ENCODE data around the gene NR2E1.

NR2E1 gene

DNA sequence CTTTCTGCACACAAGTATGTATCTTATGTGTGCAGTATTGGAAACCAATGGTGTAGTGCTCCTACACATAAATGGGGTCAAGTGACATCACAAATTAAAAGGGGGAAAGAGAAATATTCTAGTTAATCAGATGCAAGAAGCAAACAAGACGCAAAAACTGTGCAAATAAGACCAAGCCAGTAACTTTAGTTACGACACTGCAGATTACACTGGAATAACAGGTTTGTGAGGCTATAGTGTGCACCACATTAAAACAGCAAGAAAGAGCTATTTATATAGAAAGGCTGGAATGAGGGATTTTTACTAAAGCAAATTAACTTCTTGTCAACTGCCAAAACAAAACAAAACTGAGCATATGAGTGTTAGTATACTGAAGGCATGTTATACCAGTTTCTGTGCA lies 45.8 kb downstream of the NR2E1 start:
- no peak for DNase-seq

DNA sequence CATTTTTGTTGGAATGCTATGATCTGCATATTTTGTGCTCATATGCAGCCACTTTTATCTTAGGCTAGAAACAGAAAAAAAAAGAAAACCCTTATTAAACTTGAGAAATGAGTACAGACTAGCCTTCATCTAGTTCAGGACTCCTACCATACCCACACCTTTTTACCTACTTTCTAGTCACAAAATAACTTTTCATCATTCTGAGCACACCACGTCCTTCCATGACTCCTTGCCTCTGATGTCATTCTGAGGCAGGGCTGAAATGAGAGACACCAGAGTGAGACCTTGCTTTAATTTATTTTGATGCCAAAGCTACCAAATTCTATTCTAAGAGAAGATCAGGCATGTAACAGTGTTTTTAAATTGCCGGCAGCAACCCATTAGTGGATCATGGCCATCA lies 56.2 kb downstream of the NR2E1 start:
- no peak for DNase-seq

DNA sequence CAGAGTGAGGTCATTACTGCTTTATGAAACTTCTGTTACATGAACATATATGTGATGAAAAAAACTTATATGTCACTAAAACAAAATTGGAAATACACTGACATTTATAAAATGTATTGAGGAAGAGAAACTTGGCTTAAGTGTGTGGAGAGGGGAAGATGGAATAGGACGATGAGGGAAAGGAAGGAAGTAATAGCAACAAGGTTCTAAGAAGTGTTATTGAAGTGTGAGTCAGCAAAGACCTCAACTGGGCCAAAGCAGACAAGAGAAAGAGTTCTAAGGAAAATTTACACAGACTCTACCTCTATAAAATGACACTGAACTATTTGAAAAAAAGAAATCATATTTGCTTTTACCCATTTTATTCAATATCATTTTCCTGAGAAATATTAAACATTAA lies 56.7 kb downstream of the NR2E1 start:
- no peak for DNase-seq

DNA sequence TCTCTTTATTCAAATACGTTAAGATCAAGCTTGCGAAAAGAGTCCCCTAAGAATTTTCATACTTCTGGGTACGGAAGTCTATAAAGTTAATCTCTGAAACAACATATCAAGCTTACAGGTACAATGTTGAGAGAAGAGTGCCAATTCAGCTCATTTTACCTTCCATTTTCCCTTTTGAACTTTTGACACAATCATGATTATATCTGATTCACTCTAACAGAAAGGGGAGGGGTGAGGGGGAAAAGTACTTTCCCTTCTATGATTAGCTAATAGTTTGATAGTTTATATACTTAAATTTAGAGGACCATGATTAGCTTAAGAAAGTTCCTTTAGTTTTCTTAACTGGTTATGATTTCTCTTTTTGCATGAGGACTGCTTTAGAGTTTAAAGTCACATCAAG lies 61.5 kb downstream of the NR2E1 start:
- no peak for DNase-seq

DNA sequence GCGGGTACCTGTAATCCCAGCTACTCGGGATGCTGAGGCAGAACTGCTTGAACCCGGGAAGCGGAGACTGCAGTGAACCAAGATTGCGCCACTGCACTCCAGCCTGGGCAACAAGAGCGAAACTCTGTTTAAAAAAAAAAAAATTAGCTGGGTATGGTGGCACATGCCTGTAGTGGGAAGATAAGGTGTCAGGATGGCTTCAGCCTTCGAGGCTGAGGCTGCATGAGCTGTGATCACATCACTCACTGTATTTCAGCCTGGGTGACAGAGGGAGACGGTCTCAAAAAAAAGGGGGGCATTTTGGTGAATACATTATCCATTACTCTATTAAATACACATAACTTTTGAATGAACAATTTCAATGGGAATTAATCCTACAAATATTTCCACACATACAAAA lies 62.6 kb downstream of the NR2E1 start:
- no peak for DNase-seq

DNA sequence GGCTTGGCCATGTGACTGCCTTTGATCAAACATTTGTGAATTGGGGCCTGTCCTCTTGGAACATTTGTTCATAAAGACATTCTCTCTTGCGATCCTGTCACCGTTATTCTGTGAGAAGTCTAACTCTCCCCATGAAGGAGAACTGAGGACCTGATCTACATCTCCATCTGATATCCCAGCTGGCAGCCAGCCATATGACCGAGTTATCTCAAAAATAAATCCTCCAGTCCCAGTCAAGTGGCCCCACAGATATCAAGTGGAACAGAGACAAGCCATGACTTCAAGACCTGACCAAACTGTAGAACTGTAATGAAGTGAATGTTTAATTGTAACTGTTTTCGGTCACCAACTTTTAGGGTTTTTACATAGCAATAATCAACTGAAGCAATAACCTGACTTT lies 69.3 kb downstream of the NR2E1 start:
- no peak for DNase-seq

GRCh38 chr6:108236791-108237190 lies 71.0 kb downstream of the NR2E1 start:
- DNase-seq = no peak

GRCh38 chr6:108238322-108238721 lies 72.5 kb downstream of the NR2E1 start:
- DNase-seq = no peak

Data from NCI-H524 treated with DMSO at 0.1 percent for 48 hours (cell line).